ENCODE data around the gene RAE1.

The RAE1 gene

DNA sequence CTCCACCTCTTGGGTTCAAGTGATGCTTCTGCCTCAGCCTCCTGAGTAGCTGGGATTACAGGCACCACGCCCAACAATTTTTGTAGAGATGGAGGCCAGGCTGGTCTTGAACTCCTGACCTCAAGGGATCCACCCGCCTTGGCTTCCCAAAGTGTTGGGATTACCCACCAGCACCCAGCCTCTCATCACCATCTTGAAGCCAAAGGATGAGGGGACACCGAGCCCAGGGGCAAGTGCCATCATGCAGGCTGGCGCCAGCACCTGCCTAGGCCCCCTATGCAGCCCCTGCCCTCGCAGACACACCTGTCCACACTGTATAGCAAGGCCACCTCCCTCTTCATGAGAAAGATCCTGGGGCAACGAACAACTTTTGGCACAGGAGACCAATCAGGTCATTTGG is 34.9 kb downstream of the RAE1 start:
- TF ChIP-seq GATA3 (IDR thresholded peaks at IDR 0.05; ENCODE audit: low read depth, low read length): no peak
- no peak for TF ChIP-seq GATA2 (IDR thresholded peaks at IDR 0.05; ENCODE audit: low read depth, low read length)

- TF ChIP-seq GATA2 (IDR thresholded peaks at IDR 0.05; ENCODE audit: low read depth, low read length) (no peak), GATA3 (IDR thresholded peaks at IDR 0.05; ENCODE audit: low read depth, low read length) (no peak)
Measured at GRCh38 chr20:57386762-57387161, 35.7 kb downstream of the RAE1 start.

DNA sequence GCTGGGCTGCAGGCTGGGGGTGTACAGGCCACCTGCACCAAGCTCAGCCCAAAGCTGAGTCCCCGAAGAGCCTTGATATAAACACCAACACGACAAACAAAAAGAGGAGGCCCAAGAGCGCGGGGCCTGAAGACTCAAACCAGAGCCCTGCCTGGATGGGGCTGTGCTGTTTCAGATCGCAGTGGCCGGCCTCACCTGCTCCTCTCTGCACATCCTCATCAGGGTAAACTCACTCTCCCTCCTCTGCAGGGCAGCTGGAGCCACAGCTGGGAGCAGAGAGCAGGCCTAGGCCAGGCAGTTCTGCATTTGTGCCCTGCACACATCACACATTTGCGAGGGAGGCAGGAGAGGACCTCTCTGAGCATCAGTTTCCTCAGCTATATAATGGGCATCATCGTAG is 36.4 kb downstream of the RAE1 start:
- TF ChIP-seq GATA3 (IDR thresholded peaks at IDR 0.05; ENCODE audit: low read depth, low read length): no peak
- no peak for TF ChIP-seq GATA2 (IDR thresholded peaks at IDR 0.05; ENCODE audit: low read depth, low read length)

GRCh38 chr20:57387945-57388371 is 36.9 kb downstream of the RAE1 start:
- TF ChIP-seq GATA2 (IDR thresholded peaks at IDR 0.05; ENCODE audit: low read depth, low read length) (no peak), GATA3 (IDR thresholded peaks at IDR 0.05; ENCODE audit: low read depth, low read length) (no peak)

DNA sequence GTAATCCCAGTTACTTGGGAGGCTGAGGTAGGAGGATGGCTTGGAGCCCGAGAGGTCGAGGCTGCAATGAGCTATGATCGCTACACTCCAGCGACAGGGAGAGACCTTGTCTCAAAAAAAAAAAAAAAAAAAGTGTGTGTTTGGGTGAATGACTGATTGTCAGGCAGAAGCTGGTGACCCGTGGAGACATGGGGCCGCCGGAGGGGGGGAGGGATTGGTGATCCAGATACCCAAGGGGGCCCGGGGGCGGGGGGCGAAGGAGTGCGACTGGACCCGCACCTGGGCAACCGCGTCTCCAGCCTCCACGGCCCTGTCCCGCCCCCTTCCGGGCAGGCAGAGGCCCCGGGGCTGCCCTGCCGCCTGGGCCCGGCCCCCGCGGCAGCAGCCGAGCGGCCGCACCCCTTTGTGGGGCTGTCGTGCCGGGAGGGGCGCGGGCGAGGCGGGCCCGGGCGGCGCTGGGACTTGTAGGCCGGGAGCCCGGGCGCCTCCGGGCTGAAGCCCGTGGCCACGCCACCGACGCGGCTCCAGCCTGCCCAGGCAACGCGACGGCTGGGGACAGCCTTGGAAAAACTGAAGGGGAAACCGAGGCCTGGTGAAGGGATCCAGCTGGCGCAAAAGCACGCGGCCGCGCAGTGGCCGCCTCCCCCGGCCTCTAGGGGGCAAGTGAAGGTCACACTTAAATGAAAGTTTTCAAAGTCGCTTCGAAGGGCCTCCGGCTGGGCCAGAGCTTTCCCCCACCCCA is 38.1 kb downstream of the RAE1 start:
- no peak for TF ChIP-seq GATA3 (IDR thresholded peaks at IDR 0.05; ENCODE audit: low read depth, low read length)
- TF ChIP-seq GATA2 (IDR thresholded peaks at IDR 0.05; ENCODE audit: low read depth, low read length): no peak

DNA sequence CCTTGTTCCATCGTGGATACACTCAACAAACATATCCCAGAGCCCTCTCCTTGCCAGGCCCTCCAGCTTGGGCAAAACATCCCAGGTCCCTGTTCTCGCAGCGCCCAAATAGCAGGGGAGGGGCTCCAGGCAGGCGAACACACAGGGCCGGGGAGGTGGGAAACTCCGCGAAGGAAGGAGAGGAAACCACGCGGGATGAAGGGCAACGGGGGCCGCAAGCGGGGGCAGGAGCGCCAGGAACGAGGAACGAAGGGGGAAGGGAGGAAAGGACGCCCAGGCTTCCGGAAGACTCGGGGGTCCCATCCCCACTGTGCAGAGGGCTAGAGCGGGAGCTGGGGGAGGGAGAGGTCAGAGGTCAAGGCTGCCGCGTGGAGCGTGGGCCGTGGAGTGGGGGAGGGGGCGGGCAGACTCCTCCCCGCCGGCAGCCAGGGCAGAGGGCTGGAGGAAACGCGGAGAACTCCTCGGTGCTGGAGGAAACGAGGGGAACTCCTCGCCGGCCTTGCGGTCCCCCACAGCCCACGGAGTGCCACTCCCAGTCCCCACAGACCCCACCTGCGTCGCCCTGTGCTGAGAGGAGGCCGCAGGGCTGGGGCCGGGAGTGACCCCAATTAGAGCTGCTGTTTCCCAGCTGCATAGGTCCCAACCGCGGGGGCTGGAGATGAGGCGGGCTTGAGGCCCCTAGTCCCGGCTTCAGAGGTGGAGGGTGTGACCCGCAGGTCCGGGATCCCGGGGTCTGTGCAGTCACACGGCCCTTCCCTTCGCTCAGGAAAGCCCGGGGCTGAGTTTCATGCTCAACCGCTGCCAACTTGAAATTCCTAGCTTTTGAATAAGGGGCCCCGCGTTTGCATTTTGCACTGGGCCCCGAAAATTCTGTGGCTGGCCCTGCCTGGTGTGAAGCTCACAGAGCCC is 38.9 kb downstream of the RAE1 start:
- TF ChIP-seq GATA3 (IDR thresholded peaks at IDR 0.05; ENCODE audit: low read depth, low read length): no peak
- TF ChIP-seq GATA2 (IDR thresholded peaks at IDR 0.05; ENCODE audit: low read depth, low read length): no peak

GRCh38 chr20:57390604-57391438 is 39.8 kb downstream of the RAE1 start, which contains the start of gene RBM38:
Gene RBM38, plus strand, starts transcription at chr20:57391396. Its CDS starts 186 bp downstream, at chr20:57391582.
- TF ChIP-seq GATA2 (IDR thresholded peaks at IDR 0.05; ENCODE audit: low read depth, low read length): no peak

DNA sequence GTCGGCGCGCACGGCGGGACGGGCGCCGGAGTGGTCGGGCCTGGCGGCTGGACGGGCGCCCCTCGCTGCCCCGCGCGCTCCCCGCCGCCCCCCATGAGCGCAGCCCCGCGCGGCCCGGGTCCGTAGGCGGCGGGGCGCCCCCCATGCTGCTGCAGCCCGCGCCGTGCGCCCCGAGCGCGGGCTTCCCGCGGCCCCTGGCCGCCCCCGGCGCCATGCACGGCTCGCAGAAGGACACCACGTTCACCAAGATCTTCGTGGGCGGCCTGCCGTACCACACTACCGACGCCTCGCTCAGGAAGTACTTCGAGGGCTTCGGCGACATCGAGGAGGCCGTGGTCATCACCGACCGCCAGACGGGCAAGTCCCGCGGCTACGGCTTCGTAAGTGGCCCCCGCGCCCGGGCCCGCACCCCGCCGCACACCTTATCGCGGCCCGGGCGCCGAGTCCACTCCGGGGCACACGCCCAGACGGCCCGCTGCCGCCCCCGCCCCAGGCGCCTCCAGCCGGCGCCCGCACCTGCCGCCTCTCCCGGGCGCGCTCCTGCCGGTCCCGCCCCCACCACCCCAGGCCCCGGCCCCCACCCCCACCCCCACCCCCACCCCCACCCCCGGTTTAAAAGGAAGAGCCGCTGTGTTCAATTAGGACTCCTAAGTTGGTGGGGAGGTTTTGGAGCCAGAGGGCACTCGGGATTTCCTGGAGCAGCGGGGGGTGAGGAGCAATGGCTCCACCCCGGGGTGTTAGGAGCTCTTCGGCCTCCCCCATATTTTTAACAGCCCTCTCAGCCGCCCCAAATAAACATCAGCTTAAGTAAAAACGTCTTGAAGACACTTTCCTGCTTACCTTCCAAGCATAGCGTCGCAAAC is 40.6 kb downstream of the RAE1 start:
- TF ChIP-seq GATA2 (IDR thresholded peaks at IDR 0.05; ENCODE audit: low read depth, low read length) (no peak), GATA3 (IDR thresholded peaks at IDR 0.05; ENCODE audit: low read depth, low read length) (no peak)

- TF ChIP-seq GATA3 (IDR thresholded peaks at IDR 0.05; ENCODE audit: low read depth, low read length): no peak
- TF ChIP-seq GATA2 (IDR thresholded peaks at IDR 0.05; ENCODE audit: low read depth, low read length): no peak
Measured at GRCh38 chr20:57392512-57393271, 41.6 kb downstream of the RAE1 start.

DNA sequence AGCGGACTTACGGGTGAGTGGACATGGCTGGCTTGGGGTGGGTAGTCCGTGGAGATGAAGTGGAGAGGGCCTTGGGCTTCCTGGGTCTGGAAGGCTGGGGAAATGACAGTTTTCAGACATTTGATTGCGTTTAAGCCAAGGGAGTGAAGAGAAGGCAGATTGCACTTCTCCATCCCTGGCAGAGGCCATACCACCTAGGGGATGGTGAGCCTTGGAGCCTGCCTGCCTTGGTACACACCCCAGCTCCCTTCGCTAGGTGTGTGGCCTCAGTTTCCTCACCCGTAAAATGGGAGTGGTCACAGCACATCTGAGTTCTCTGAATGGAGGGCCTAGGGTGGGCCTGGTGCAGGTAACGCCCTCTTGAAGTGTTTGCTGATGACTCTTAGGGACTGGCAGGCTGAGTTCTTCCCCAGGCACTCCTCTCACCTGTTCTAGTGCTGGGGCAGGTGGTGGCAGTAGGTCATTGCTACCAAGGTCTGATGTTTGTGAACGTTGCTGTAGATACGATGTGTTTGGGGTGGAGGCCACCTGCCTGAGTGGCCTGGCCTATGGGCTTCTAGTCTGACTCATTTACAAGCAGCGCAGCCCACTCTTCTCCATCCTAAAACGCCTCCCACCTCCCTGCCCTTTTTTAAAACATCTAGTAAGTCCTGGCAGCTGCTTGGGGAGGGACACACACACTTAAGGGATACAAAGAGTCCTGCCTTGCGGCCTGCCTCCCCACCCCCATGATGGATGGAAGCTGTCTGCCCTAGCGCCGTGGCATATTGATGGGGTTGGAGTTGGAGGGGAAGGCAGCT is 42.5 kb downstream of the RAE1 start:
- TF ChIP-seq GATA3 (IDR thresholded peaks at IDR 0.05; ENCODE audit: low read depth, low read length) (no peak), GATA2 (IDR thresholded peaks at IDR 0.05; ENCODE audit: low read depth, low read length) (no peak)

- no peak for TF ChIP-seq GATA2 (IDR thresholded peaks at IDR 0.05; ENCODE audit: low read depth, low read length)
- TF ChIP-seq GATA3 (IDR thresholded peaks at IDR 0.05; ENCODE audit: low read depth, low read length): no peak
Measured at GRCh38 chr20:57394121-57395082, 43.3 kb downstream of the RAE1 start.
